Measurements from ENCODE around the gene LIPG. TPM values are rescaled to one million over a fixed set of nuclear protein-coding genes. Genes with fewer than 3 reads are reported as not detected.

Gene LIPG
- total and polyA plus RNA-seq, 10 donors, result 0.11 to 2.7 (median 0.35) TPM; not detected in 3

- intact Hi-C loops (cut with DNase I; ENCODE audit: low total_unique reads), result loop anchor here (10.0 kb wide), 1 partner anchor 102 kb away; no protein-coding TSS in a partner anchor
- Histone ChIP-seq H3K27me3 (replicated peaks in 1 of 7) (peaks cover 0 to 40% (median 0%) of the 10 kb centered on the region in 7 donors), H3K4me3 (no peak overlapping the region), H3K9me3 (no peaks in the 10 kb centered on the region), H3K36me3 (no peaks in the 10 kb centered on the region), H3K4me1 (no peaks in the 10 kb centered on the region), H3K27ac (no peak overlapping the region)
- no peak for DNase-seq
- TF ChIP-seq CTCF (IDR thresholded peaks at IDR 0.05 in 8 of 11, conservative IDR thresholded peaks at IDR 0.05 in 3 of 11) (no peak), POLR2A (IDR thresholded peaks at IDR 0.05) (no peak), POLR2AphosphoS5 (IDR thresholded peaks at IDR 0.05) (no peak)
- 53 to 65% (median 57%) methylated on average over 10 of the region's 10 CpGs for WGBS, 5 donors
Observed at GRCh38 chr18:49632588-49632987, 70.7 kb downstream of the LIPG start.

DNA sequence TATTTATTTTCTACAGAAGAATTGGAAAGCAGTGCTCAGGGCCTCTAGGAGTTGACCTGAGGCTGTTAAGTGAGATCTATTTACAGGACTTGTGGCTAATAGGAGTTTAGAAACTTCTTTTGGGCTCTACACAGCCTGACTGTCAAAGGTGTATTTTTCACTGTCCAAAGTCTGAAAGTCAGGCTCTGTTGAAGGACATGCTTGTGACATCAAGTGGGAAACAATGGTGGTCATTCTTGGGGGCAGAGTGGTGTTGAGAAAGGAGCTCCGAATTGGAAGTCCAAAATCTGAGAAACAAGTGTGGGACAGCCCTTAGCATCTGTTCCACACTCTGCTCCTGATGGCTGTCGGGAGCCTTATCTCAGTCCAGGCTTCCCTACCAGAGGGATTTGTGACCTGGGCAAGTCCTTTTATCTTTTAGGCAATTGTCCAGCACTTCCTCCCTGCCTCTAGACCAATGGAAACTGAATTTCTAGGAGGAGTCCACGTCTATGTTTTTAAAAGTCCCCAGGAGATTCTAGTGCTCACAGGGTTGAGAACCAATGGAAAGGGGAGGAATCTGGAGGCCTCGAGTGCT, 76.4 kb downstream of the LIPG start:
- intact Hi-C loops (cut with DNase I; ENCODE audit: low total_unique reads), result loop anchor here (10.0 kb wide), 1 partner anchor 97 kb away; no protein-coding TSS in a partner anchor
- WGBS, 5 donors, result 55 to 71% (median 65%) methylated on average over 4 of the region's 4 CpGs
- no peaks in the 10 kb centered on the region for H3K36me3 ChIP-seq
- no peak overlapping the region for H3K27ac ChIP-seq
- no peak for TF ChIP-seq POLR2AphosphoS5 (IDR thresholded peaks at IDR 0.05)
- no peak for TF ChIP-seq POLR2A (IDR thresholded peaks at IDR 0.05)
- TF ChIP-seq CTCF (IDR thresholded peaks at IDR 0.05 in 8 of 11, conservative IDR thresholded peaks at IDR 0.05 in 3 of 11), result no peak
- H3K27me3 ChIP-seq (replicated peaks in 1 of 7), result peaks cover 0 to 26% (median 0%) of the 10 kb centered on the region in 7 donors
- no peak overlapping the region for H3K4me3 ChIP-seq
- DNase-seq, result peak; percentile 6
- H3K4me1 ChIP-seq, result peaks cover 0 to 6% (median 0%) of the 10 kb centered on the region in 6 donors
- H3K9me3 ChIP-seq, result no peaks in the 10 kb centered on the region

GRCh38 chr18:49638891-49639557, 77.2 kb downstream of the LIPG start:
- H3K4me3 ChIP-seq, result no peak overlapping the region
- no peaks in the 10 kb centered on the region for H3K36me3 ChIP-seq
- H3K27me3 ChIP-seq (replicated peaks in 1 of 7), result peaks cover 0 to 27% (median 0%) of the 10 kb centered on the region in 7 donors
- DNase-seq, result peak; percentile 43
- intact Hi-C loops (cut with DNase I; ENCODE audit: low total_unique reads), result loop anchor here (10.0 kb wide), 1 partner anchor 96 kb away; no protein-coding TSS in a partner anchor
- no peak overlapping the region for H3K27ac ChIP-seq
- TF ChIP-seq CTCF (IDR thresholded peaks at IDR 0.05 in 8 of 11, conservative IDR thresholded peaks at IDR 0.05 in 3 of 11), result no peak
- no peak for TF ChIP-seq POLR2AphosphoS5 (IDR thresholded peaks at IDR 0.05)
- no peak for TF ChIP-seq POLR2A (IDR thresholded peaks at IDR 0.05)
- peaks cover 0 to 6% (median 0%) of the 10 kb centered on the region in 6 donors for H3K4me1 ChIP-seq
- H3K9me3 ChIP-seq, result no peaks in the 10 kb centered on the region
- WGBS, 5 donors, result 78 to 93% (median 89%) methylated on average over 8 of the region's 8 CpGs
